Measurements from ENCODE around the gene FYN. TPM values are rescaled to one million over a fixed set of nuclear protein-coding genes. Genes with fewer than 3 reads are reported as not detected.

The FYN gene
- polyA plus RNA-seq, 2 of the 4 experiments (the other 2 are of a cell fraction), result 3.5 to 3.7 TPM

DNA sequence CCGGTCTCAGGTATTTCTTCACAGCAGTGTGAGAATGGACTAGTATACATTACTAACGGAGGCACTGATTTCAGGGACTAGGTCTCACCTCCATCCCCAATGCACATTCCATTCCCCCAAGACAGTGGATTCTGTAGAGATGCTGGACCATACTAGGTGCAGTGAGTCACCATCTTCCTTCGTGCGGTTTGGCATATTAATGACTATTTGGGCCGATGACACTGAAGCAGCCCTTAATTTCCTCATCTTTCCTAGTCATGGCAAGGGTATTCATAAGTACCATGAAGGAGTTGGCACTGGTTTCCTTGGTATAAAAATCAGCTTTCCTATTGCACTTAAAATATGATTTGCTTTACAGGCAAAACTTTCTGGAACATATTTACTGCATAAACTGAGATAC lies 146.2 kb downstream of the FYN start:
- H3K27ac ChIP-seq, result no peak overlapping the region
- H3K9me3 ChIP-seq, result no peaks in the 10 kb centered on the region
- TF ChIP-seq CEBPB (IDR thresholded peaks at IDR 0.05), result no peak
- TF ChIP-seq HOXB13 (CRISPR knock-in tag; IDR thresholded peaks at IDR 0.05; ENCODE audit: low read depth), result no peak
- CTCF ChIA-PET, result interaction anchor here (1.4 kb wide), 1 partner anchor 9 kb away, joined by 3 read pairs; no protein-coding TSS in a partner anchor
- no peak overlapping the region for H3K4me2 ChIP-seq
- POLR2A ChIA-PET, result no interaction called here
- peaks cover 4% of the 10 kb centered on the region; the same call in 1 of the 3 replicates for H3K4me1 ChIP-seq
- WGBS (ENCODE audit: missing lambda C conversion rate), result 76% methylated on average over 5 of the region's 5 CpGs
- no peak for DNase-seq (ENCODE audit: low read depth in 1 of 2, low spot score in 1 of 2)
- no peak for FAIRE-seq
- no peak overlapping the region for H3K4me3 ChIP-seq
- ATAC-seq, result no peak

DNA sequence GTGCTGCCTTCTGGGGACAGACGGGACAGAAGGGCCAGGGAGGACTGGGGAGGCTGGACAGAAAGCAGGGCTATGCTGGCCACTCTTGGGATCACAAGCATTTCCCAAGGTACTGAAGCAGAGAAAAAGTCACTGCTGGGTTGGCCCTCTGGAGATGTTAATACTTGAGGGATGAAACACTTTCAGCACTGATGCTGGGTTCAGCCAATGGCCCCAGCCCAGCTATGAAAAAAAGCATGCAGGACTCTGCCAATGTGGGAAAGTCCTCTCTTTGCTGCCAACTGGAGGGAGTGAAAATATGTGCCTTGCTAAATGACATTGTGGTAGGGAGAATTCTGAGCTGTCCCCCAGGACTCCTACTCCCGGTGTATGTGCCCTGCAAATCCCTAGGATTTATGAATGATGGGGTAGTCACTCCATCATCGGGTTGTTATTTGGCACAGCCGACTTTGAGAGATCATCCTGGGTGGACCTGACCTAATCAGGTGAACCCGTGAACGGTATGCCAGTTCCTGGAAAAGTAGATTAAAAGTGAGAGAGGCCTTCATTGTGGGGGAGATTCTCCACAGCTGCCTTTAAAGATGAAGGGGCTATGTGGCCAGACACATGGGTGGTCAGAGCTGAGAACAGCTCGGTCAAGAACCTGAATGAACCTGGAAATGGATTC lies 147.7 kb downstream of the FYN start:
- peaks cover 7% of the 10 kb centered on the region; the same call in 1 of the 3 replicates for H3K4me1 ChIP-seq
- ChIA-PET CTCF (interaction anchor here (1.2 kb wide), 1 partner anchor 272 kb away, joined by 4 read pairs; no protein-coding TSS in a partner anchor), POLR2A (no interaction called here)
- WGBS (ENCODE audit: missing lambda C conversion rate), result 63% methylated on average over 6 of the region's 7 CpGs
- DNase-seq (ENCODE audit: low read depth in 1 of 2, low spot score in 1 of 2) (no peak), FAIRE-seq (no peak), ATAC-seq (no peak)
- H3K4me3 ChIP-seq, result no peak overlapping the region
- no peaks in the 10 kb centered on the region for H3K9me3 ChIP-seq
- H3K27ac ChIP-seq, result no peak overlapping the region
- no peak for TF ChIP-seq SMC3 (IDR thresholded peaks at IDR 0.05)
- TF ChIP-seq NFE2L2 (conservative IDR thresholded peaks at IDR 0.05; ENCODE audit: low read length), result no peak
- TF ChIP-seq CHD2 (IDR thresholded peaks at IDR 0.05; ENCODE audit: low read length, partially characterized antibody), result no peak
- no peak for TF ChIP-seq RFX5 (IDR thresholded peaks at IDR 0.05)
- no peak for TF ChIP-seq RCOR1 (IDR thresholded peaks at IDR 0.05; ENCODE audit: low read depth, low read length)
- TF ChIP-seq KDM5A (IDR thresholded peaks at IDR 0.05), result no peak
- no peak for TF ChIP-seq FOXS1 (CRISPR knock-in tag; IDR thresholded peaks at IDR 0.05)
- TF ChIP-seq MYC (IDR thresholded peaks at IDR 0.05; ENCODE audit: borderline replicate concordance, low read length), result no peak
- TF ChIP-seq EP300 (IDR thresholded peaks at IDR 0.05), result no peak
- TF ChIP-seq TFCP2L1 (CRISPR knock-in tag; IDR thresholded peaks at IDR 0.05), result no peak
- TF ChIP-seq CHD4 (IDR thresholded peaks at IDR 0.05; ENCODE audit: borderline replicate concordance), result no peak
- TF ChIP-seq FOSB (CRISPR knock-in tag; IDR thresholded peaks at IDR 0.05), result no peak
- no peak for TF ChIP-seq NR3C1 (IDR thresholded peaks at IDR 0.05)
- no peak for TF ChIP-seq BHLHE40 (IDR thresholded peaks at IDR 0.05; ENCODE audit: low read depth, low read length)
- TF ChIP-seq, protein P1, sequence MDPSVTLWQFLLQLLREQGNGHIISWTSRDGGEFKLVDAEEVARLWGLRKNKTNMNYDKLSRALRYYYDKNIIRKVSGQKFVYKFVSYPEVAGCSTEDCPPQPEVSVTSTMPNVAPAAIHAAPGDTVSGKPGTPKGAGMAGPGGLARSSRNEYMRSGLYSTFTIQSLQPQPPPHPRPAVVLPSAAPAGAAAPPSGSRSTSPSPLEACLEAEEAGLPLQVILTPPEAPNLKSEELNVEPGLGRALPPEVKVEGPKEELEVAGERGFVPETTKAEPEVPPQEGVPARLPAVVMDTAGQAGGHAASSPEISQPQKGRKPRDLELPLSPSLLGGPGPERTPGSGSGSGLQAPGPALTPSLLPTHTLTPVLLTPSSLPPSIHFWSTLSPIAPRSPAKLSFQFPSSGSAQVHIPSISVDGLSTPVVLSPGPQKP (IDR thresholded peaks at IDR 0.05; ENCODE audit: low read depth, low read length), result no peak
- no peak overlapping the region for H3K4me2 ChIP-seq

DNA sequence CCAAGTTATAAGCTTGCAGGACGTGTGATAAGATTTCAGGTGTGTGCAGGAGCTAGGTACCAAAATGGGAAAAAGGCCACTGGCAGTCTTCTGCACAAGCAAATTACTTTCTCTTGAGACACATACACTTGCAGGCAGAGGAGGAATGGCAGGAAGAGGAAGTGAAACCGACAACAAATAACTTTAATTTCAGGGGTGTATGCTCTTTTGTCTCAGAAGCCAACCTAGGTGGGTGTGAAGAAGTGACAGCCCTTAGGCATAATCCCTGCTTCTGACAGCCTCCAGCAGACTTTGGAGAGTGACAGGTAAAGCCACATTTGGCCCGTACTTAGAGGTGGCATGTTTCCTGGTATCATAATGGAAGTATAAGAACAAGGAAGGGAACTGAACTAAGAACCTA lies 148.7 kb downstream of the FYN start:
- no peak overlapping the region for H3K4me2 ChIP-seq

More for the DNA sequence above, 148.7 kb downstream of the FYN start:
- TF ChIP-seq, protein P2, sequence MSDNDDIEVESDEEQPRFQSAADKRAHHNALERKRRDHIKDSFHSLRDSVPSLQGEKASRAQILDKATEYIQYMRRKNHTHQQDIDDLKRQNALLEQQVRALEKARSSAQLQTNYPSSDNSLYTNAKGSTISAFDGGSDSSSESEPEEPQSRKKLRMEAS (IDR thresholded peaks at IDR 0.05), result no peak
- TF ChIP-seq MAZ (IDR thresholded peaks at IDR 0.05; ENCODE audit: borderline replicate concordance, low read depth, low read length), result no peak
- TF ChIP-seq BHLHE40 (IDR thresholded peaks at IDR 0.05; ENCODE audit: low read depth, low read length), result no peak
- TF ChIP-seq, protein P3, sequence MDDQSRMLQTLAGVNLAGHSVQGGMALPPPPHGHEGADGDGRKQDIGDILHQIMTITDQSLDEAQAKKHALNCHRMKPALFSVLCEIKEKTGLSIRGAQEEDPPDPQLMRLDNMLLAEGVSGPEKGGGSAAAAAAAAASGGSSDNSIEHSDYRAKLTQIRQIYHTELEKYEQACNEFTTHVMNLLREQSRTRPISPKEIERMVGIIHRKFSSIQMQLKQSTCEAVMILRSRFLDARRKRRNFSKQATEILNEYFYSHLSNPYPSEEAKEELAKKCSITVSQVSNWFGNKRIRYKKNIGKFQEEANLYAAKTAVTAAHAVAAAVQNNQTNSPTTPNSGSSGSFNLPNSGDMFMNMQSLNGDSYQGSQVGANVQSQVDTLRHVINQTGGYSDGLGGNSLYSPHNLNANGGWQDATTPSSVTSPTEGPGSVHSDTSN (IDR thresholded peaks at IDR 0.05), result no peak
- no peak for TF ChIP-seq EHF (CRISPR knock-in tag; IDR thresholded peaks at IDR 0.05)
- no peak for TF ChIP-seq NR3C1 (IDR thresholded peaks at IDR 0.05)
- TF ChIP-seq, protein P4, sequence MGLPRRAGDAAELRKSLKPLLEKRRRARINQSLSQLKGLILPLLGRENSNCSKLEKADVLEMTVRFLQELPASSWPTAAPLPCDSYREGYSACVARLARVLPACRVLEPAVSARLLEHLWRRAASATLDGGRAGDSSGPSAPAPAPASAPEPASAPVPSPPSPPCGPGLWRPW (IDR thresholded peaks at IDR 0.05), result no peak
- TF ChIP-seq CHD2 (IDR thresholded peaks at IDR 0.05; ENCODE audit: low read length, partially characterized antibody), result no peak
- TF ChIP-seq, protein P5, sequence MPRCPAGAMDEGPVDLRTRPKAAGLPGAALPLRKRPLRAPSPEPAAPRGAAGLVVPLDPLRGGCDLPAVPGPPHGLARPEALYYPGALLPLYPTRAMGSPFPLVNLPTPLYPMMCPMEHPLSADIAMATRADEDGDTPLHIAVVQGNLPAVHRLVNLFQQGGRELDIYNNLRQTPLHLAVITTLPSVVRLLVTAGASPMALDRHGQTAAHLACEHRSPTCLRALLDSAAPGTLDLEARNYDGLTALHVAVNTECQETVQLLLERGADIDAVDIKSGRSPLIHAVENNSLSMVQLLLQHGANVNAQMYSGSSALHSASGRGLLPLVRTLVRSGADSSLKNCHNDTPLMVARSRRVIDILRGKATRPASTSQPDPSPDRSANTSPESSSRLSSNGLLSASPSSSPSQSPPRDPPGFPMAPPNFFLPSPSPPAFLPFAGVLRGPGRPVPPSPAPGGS (IDR thresholded peaks at IDR 0.05), result no peak
- no peak for TF ChIP-seq ZC3H11A (IDR thresholded peaks at IDR 0.05)
- ChIA-PET CTCF (interaction anchor here (1.0 kb wide), 1 partner anchor 304 kb away, joined by 4 read pairs; no protein-coding TSS in a partner anchor), POLR2A (no interaction called here)
- Histone ChIP-seq H3K4me1 (peaks cover 7% of the 10 kb centered on the region; the same call in 1 of the 3 replicates), H3K27ac (no peak overlapping the region), H3K4me3 (no peak overlapping the region), H3K9me3 (no peaks in the 10 kb centered on the region)
- 35% methylated on average over 3 of the region's 3 CpGs for WGBS (ENCODE audit: missing lambda C conversion rate)
- DNase-seq (ENCODE audit: low read depth in 1 of 2, low spot score in 1 of 2) (no peak), ATAC-seq (no peak), FAIRE-seq (no peak)
